Measurements from ENCODE around the gene COL28A1. TPM values are rescaled to one million over a fixed set of nuclear protein-coding genes. Genes with fewer than 3 reads are reported as not detected.

COL28A1 gene
- total RNA-seq, 1 experiment from 2014 or later = not detected

GRCh38 chr7:7331523-7331922 is 204.2 kb downstream of the COL28A1 start:
- DNase-seq (ENCODE audit: low spot score) = no peak

GRCh38 chr7:7330997-7331396 is 204.7 kb downstream of the COL28A1 start:
- DNase-seq (ENCODE audit: low spot score) = no peak

- DNase-seq (ENCODE audit: low spot score) = no peak
These were observed 206.3 kb downstream of the COL28A1 start for GRCh38 chr7:7329326-7329725.

- no peak for DNase-seq (ENCODE audit: low spot score)
These were observed 208.2 kb downstream of the COL28A1 start for GRCh38 chr7:7327423-7327822.

GRCh38 chr7:7324698-7325097 is 211.0 kb downstream of the COL28A1 start:
- no peak for DNase-seq (ENCODE audit: low spot score)

GRCh38 chr7:7323921-7324320 is 211.8 kb downstream of the COL28A1 start:
- DNase-seq (ENCODE audit: low spot score) = no peak

GRCh38 chr7:7323352-7323751 is 212.3 kb downstream of the COL28A1 start:
- no peak for DNase-seq (ENCODE audit: low spot score)

GRCh38 chr7:7321681-7322080 is 214.0 kb downstream of the COL28A1 start:
- no peak for DNase-seq (ENCODE audit: low spot score)

GRCh38 chr7:7318601-7319000 is 217.1 kb downstream of the COL28A1 start:
- DNase-seq (ENCODE audit: low spot score) = no peak

- DNase-seq (ENCODE audit: low spot score) = no peak
These were observed 217.8 kb downstream of the COL28A1 start for GRCh38 chr7:7317850-7318249.

- DNase-seq (ENCODE audit: low spot score) = no peak
These were observed 219.8 kb downstream of the COL28A1 start for GRCh38 chr7:7315851-7316250.

GRCh38 chr7:7312323-7312722 is 223.3 kb downstream of the COL28A1 start:
- DNase-seq (ENCODE audit: low spot score) = no peak

- no peak for DNase-seq (ENCODE audit: low spot score)
These were observed 224.7 kb downstream of the COL28A1 start for GRCh38 chr7:7311001-7311400.

GRCh38 chr7:7309203-7309602 is 226.5 kb downstream of the COL28A1 start:
- no peak for DNase-seq (ENCODE audit: low spot score)

Other genes starting within 250 kb of the COL28A1 start
- gene MIOS, start 31.0 kb upstream of the COL28A1 start, total RNA-seq (2014; rRNA removed; shearing (Covaris generic)) = 49.7 and 87.1 TPM in 2 replicates
- 20.8 and 23.4 TPM in 2 replicates for gene UMAD1, start 104.9 kb upstream of the COL28A1 start, total RNA-seq (2014; rRNA removed; shearing (Covaris generic))
- gene RPA3, start 182.7 kb upstream of the COL28A1 start, total RNA-seq (2014; rRNA removed; shearing (Covaris generic)) = 89.1 and 98.9 TPM in 2 replicates

Data from A172 (cell line).